Mesothelial cell of epicardium (in vitro differentiated cells): ENCODE measurements around the gene PNPO. TPM values are rescaled to one million over a fixed set of nuclear protein-coding genes. Genes with fewer than 3 reads are reported as not detected.

Experiments
- DNase-seq, 2 experiments: peaks; one replicate each; pipeline ENCODE4 v3.0.0; 2021; ENCODE audit warnings: low spot score in 2 of 2; ENCODE audit not compliant: unreplicated experiment in 2 of 2
- H3K27ac Mint-ChIP-seq: 2 replicates; pipeline ENCODE4 v1.8.0; 2021; ENCODE audit warnings: mixed read lengths
- H3K27me3 Mint-ChIP-seq: 2 replicates; pipeline ENCODE4 v1.8.0; 2021; ENCODE audit warnings: low read depth, mixed read lengths
- H3K36me3 Mint-ChIP-seq: 2 replicates; pipeline ENCODE4 v1.8.0; 2021; ENCODE audit warnings: mixed read lengths
- H3K4me1 Mint-ChIP-seq: 2 replicates; pipeline ENCODE4 v1.8.0; 2021; ENCODE audit warnings: mixed read lengths
- H3K4me3 Mint-ChIP-seq: 2 replicates; pipeline ENCODE4 v1.8.0; 2021; ENCODE audit warnings: mild to moderate bottlenecking, moderate library complexity, mixed read lengths
- H3K9me3 Mint-ChIP-seq: 2 replicates; pipeline ENCODE4 v1.8.0; 2021; ENCODE audit warnings: mixed read lengths
- total RNA-seq: library from RNA; stranded (reverse); gene quantifications from 3 replicates; pipeline ENCODE4 v1.2.1, GENCODE V29; 2021
- TF ChIP-seq, protein P1 (sequence below): fragments of 200-600 bp; sonication (generic); IDR thresholded peaks from one replicate; pipeline ENCODE4 v1.5.0; 2021; ENCODE audit warnings: antibody characterized with exemption; ENCODE audit not compliant: unreplicated experiment

Gene PNPO
- total RNA-seq, 1 donor from 2014 or later = 7.4 TPM

- no peak overlapping the region for H3K27ac Mint-ChIP-seq
- H3K9me3 Mint-ChIP-seq = no peaks in the 10 kb centered on the region
- H3K4me1 Mint-ChIP-seq = peaks cover 16% of the 10 kb centered on the region
- H3K27me3 Mint-ChIP-seq = no peaks in the 10 kb centered on the region
- no peak overlapping the region for H3K4me3 Mint-ChIP-seq
- DNase-seq = peak in 1 of 2 experiments; percentile 64
- no peaks in the 10 kb centered on the region for H3K36me3 Mint-ChIP-seq
- TF ChIP-seq, protein P1, sequence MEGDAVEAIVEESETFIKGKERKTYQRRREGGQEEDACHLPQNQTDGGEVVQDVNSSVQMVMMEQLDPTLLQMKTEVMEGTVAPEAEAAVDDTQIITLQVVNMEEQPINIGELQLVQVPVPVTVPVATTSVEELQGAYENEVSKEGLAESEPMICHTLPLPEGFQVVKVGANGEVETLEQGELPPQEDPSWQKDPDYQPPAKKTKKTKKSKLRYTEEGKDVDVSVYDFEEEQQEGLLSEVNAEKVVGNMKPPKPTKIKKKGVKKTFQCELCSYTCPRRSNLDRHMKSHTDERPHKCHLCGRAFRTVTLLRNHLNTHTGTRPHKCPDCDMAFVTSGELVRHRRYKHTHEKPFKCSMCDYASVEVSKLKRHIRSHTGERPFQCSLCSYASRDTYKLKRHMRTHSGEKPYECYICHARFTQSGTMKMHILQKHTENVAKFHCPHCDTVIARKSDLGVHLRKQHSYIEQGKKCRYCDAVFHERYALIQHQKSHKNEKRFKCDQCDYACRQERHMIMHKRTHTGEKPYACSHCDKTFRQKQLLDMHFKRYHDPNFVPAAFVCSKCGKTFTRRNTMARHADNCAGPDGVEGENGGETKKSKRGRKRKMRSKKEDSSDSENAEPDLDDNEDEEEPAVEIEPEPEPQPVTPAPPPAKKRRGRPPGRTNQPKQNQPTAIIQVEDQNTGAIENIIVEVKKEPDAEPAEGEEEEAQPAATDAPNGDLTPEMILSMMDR = peak; percentile 68
Observed at GRCh38 chr17:47946929-47947397, 5.6 kb downstream of the PNPO start.

- TF ChIP-seq, protein P1 = no peak
- H3K4me3 Mint-ChIP-seq = no peak overlapping the region
- peaks cover 15% of the 10 kb centered on the region for H3K4me1 Mint-ChIP-seq
- H3K27ac Mint-ChIP-seq = no peak overlapping the region
- DNase-seq = no peak
- no peaks in the 10 kb centered on the region for H3K27me3 Mint-ChIP-seq
- H3K9me3 Mint-ChIP-seq = no peaks in the 10 kb centered on the region
- H3K36me3 Mint-ChIP-seq = no peaks in the 10 kb centered on the region
Observed at GRCh38 chr17:47948706-47949196, 7.4 kb downstream of the PNPO start.

DNA sequence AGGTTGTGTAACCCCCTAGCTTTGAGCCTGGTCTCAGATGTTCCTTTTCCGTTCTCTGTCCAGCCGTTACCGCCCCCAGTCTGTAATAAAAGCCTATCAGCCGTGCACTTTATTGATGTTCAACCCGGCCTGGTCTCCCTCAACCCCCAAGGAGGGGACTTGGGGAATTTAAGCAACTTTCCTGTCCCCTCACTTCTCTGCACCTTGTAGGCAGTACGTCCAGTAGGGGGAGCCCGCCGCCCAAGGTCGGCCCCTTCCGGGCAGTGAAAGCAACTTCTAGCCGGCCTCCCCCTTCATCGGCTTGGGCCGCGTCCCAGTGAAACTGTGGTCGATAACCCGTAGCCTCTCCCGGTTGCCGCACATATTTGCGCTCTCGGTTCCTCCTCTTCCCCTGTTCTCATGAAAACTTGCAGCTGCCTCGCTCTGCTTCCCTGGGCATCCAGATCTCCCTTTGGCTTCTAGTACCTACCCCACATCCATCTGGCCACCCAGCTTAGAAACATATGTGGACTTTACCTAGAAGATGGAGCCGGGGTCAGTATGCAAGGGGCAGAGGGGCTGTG, 7.9 kb downstream of the PNPO start:
- H3K4me1 Mint-ChIP-seq = peaks cover 18% of the 10 kb centered on the region
- H3K27ac Mint-ChIP-seq = peak overlapping the region; percentile 44
- peak; percentile 81 to 93 for DNase-seq
- H3K4me3 Mint-ChIP-seq = peak overlapping the region; percentile 40
- H3K36me3 Mint-ChIP-seq = no peaks in the 10 kb centered on the region
- TF ChIP-seq, protein P1 = peak; percentile 81
- H3K27me3 Mint-ChIP-seq = no peaks in the 10 kb centered on the region
- no peaks in the 10 kb centered on the region for H3K9me3 Mint-ChIP-seq

DNA sequence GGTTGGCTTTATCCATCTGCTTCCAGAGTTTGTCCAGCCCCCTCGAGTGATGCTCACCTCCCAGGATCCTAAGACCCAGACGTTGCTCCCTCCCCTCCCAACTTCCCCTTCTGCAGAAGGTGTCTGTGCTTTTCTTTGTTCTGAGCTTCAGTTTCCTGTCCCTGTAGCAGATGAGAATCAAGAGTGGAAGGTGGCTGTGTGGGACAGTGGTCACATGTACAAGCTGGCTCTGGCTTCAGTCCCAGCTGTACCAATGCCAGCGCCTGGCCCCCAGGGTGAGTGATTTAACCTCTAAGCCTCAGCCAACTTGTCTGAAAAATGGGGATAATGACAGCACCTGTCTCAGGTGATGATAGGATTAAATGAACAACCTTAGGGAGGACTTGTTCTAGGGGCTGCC, 8.6 kb downstream of the PNPO start:
- Mint-ChIP-seq H3K4me1 (peaks cover 22% of the 10 kb centered on the region), H3K27ac (peak overlapping the region; percentile 30), H3K27me3 (no peaks in the 10 kb centered on the region), H3K36me3 (no peaks in the 10 kb centered on the region), H3K4me3 (no peak overlapping the region), H3K9me3 (no peaks in the 10 kb centered on the region)
- TF ChIP-seq, protein P1 = no peak
- no peak for DNase-seq

GRCh38 chr17:47950448-47950847, 9.1 kb downstream of the PNPO start:
- no peaks in the 10 kb centered on the region for H3K27me3 Mint-ChIP-seq
- TF ChIP-seq, protein P1 = no peak

More at GRCh38 chr17:47950448-47950847, 9.1 kb downstream of the PNPO start:
- Mint-ChIP-seq H3K36me3 (no peaks in the 10 kb centered on the region), H3K9me3 (no peaks in the 10 kb centered on the region), H3K27ac (no peak overlapping the region), H3K4me1 (peaks cover 26% of the 10 kb centered on the region), H3K4me3 (no peak overlapping the region)
- no peak for DNase-seq
